Dedifferentiated amniotic fluid mesenchymal stem cell (primary cell): ENCODE measurements around the gene PXT1.
"Not testable (repeated sequence)": the region's sequence is repeated elsewhere in the genome, so short reads cannot be mapped to it uniquely, and the experiment has no call there.

Experiments
- DNase-seq: peaks from one replicate; pipeline ENCODE4 v3.0.0-alpha.2; 2016; ENCODE audit errors: extremely low spot score

PXT1 gene

DNA sequence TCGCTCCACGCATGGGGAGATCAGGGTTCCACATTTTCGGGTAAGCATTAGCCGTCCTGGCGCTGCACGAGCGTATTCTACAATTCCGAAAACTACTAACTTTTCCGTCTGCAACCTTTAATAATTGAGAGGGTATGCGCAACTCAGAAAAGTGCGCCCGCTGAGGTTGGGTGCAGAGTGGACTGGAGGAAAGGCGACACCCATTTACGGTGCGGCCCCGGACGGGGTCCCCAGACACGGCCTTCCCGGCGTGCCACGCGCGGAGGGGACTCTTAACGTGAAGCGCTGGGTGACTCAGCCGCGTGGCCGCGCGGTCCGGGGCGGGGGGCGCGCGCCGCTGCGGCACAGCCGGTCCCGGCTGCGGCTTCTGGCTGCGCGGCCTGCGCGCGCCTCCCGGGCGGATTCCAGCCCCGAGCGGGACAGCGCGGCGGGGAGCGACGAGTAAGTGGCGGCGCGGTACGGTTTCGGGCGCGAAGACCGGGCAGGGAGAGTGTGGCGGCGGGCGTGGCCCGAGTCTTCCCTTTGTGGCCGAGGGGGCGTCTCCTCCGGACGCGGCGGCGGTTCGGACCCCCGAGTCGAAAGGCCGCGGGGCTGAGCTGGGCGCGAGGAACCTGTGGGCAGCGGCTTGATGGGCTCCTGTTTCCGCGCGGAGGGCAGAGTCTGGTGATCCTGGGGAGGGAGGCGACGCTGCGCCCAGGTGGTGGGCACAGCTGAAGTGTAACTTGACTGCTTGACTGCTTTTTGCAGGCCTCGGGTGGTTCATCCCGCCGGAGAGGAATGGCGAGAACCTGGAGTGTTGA is at the start of gene PXT1, which contains the start of gene KCTD20:
Gene PXT1, minus strand, starts transcription at position 184 of the 800 bp plus-strand sequence. CDS start 16,772 bp downstream, outside the sequence.
Gene KCTD20, plus strand, starts transcription at position 330 of the 800 bp plus-strand sequence. CDS start 27,098 bp downstream, outside the sequence.
- peak; percentile 78 for DNase-seq

DNA sequence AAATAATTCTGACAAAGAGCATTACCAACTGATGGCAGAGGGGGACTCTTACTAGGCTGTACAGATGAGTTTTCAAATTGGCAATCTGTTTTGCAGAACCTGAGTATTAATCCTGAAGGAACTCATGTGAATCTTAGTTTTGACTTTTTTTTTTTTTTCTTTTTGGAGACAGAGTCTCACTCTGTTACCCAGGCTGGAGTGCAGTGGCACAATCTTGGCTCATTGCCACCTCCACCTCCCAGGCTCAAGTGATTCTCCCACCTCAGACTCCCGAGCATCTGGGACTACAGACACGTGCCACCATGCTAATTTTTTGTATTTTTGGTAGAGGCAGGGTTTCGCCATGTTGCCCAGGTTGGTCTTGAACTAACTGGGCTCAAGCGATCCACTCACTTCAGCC is 49.4 kb upstream of the PXT1 start:
- no peak for DNase-seq

- DNase-seq = no peak
Observed at GRCh38 chr6:36491378-36491965, 48.8 kb upstream of the PXT1 start.

- DNase-seq = no peak
Observed at GRCh38 chr6:36489426-36489825, 46.8 kb upstream of the PXT1 start.

DNA sequence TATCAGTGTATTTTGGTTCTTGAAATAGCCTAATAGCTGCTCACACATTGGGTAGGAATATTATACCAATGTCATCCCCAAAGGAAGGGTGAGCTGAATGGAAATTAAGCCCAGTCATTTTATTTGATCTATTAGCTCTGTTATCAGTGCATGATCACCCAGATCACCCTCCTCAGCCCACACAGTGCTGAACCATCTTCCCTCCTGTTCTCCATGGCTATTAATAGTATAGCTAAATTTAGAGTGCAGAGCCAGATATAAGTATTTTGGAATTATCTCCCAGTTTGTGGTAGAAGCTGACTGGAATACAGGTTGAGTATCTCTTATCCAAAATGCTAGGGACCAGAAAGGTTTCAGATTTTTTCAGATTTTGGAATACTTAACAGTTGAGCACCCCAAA is 45.6 kb upstream of the PXT1 start:
- no peak for DNase-seq

DNA sequence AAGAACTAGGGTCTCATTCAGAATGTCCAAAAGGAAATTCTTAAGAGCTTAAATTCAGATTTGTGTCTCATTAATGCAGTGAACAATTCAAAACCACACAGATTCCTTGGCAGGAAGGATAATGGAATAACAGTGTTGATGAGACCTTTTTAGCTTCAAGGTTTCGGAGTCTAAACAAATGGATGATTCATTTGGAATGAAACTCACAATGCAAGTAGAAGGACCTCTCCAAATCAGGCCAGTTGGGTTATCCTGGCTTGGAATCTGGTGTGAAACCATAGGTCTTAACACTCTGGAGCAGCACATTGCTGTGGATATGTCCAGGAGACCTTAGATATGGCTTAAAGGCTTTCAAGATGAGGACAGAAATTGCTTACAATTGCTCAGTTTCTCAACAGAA is 45.0 kb upstream of the PXT1 start:
- no peak for DNase-seq

DNA sequence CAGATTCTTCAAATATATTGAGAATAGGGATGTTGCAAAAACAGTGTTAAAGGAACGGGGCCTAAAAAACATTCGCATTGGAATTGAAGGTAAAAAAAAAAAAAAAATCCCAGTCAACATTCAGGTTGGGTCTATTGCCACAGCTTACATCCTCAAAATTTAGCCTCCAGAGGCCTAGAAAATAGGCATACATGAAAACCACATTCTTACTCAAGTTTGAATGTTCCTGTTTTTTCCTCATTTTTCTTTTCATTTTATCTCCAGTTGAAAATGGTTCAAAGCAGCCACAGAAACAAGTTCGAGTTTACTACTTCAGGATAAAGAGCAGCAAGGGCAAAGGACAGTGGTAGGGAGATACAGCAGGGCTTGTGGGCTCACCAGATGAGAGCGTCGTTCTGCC is 42.1 kb upstream of the PXT1 start:
- no peak for DNase-seq

DNA sequence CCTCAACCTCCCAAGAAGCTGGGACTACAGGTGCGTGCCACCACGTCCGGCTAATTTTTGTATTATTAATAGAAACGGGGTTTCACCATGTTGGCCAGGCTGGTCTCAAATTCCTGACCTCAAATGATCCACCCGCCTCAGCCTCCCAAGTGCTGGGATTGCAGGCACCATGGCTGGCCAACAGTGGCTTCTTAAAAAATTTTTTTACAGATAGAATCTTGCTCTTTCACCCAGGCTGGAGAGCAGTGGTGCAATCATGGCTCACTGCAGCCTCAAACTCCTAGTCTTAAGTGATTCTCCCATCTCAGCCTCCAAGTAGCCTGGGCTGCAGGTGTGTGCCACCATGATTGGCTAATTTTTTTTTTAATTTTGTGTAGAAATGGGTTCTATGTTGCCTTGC is 40.7 kb upstream of the PXT1 start:
- DNase-seq = not testable (repeated sequence)

DNA sequence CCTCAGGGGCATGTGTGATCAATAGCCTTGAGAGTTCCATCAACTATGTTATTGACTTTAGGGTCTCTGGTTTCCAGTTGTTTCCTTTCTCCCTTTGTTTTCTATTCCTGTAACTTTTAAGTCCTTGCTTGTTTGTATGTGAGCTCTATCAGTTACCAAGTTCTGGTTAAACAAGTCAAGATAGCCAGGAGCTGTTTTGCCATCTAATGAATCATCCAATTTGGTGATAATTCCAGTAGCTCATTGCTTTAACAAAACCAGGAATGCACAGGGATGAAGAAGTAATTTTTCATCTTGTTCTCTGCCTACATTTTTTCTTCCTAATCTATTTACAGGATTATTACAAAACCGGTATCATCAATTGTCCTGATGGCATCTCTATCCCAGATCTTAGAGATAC is 36.6 kb upstream of the PXT1 start:
- DNase-seq = no peak

DNA sequence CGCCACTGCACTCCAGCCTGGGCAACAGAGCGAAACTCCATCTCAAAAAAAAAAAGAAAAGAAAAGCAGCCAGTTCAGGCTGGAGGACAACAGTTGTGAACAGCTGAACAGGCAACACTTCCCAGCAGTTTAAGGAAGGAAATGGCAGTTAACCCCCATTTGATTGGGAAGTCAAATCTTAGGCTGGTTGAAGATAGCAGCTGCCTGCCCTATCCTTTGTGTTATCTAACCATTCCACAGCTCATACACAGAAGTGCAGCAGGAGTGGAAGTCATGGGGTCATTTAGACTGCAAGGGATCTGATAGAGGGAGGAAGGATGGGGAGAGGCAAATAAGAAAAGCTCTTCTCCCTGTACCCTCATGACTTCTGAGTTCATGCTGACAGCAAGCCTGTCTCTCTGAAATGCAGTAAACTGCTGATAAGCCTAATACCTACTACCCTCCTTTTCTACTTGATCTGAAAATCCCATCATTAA is 35.4 kb upstream of the PXT1 start:
- no peak for DNase-seq

DNA sequence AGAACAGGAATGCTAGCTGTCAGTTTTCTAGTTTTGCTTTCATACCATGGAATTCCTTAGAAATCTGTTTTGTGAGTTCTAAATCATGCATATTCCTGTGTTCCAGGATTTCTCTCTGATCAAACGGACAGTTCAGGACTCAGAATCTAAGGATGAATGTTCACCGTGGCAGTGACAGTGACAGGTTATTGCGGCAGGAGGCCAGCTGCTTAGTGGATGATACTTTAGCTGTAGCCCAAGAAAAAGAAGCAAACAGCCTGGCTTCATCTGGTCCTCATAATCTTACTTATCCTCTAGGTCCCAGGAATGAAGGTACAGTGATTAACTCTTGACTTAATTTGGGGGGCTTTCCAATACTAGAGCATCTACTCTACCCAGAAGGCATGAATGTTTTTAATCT is 27.3 kb upstream of the PXT1 start:
- DNase-seq = no peak

GRCh38 chr6:36469148-36469661 is 26.6 kb upstream of the PXT1 start:
- DNase-seq = no peak

DNA sequence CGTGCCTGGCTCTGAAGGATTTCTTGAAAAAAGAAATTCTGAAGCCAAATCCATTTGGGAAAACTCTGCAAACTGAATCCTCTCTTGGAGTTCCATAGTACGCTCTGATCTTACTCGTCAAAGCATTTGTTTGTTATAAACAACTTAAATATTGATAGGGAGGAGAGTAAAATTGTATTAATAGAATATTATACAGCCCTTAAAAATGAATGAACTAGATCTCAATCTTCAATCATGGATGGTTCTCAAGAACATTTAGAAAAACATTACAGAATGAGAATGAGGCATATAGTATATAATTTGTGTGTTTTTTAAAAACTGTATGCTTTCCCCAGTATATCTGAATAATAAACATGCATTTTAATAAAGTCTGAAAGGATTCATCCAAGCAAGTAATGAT is 25.0 kb upstream of the PXT1 start:
- no peak for DNase-seq

GRCh38 chr6:36464233-36464632 is 21.6 kb upstream of the PXT1 start:
- no peak for DNase-seq

DNA sequence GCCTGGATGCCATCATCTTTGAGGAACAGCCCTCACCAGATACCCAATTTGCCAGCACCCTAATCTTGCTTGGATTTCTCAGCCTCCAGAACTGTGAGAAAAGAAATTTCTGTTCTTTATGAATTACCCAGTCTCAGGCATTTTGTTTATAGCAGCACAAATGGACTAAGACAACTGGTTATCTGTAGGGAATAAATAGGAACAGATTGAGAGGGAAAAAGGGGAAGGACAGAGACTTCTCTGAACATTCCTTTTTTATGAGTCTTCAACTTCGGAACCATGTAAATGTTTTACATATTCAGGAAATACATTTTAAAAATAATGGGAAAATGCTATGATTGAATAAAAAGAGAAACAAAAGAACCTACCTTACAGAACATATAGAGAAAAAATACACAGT is 21.0 kb upstream of the PXT1 start:
- DNase-seq = peak; percentile 37

DNA sequence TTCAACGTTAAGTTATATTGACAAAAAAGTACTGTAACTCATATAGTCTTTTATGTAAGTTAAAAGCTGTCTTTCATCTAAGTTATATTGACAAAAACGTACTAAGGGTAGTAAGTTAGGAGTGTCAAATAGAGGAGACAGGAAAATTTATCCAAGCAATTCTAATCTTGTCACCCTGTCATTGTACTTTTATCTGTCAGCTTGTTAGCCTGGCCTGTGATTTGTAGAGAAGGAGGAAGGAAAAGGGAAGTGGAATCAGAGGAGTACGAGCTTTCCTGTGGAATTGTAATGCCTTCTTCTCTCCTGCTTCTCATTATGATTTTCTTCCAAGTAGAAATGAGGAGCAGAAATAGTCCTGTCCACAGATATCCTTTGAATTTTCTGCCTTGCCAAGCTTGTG is 19.0 kb upstream of the PXT1 start:
- no peak for DNase-seq

DNA sequence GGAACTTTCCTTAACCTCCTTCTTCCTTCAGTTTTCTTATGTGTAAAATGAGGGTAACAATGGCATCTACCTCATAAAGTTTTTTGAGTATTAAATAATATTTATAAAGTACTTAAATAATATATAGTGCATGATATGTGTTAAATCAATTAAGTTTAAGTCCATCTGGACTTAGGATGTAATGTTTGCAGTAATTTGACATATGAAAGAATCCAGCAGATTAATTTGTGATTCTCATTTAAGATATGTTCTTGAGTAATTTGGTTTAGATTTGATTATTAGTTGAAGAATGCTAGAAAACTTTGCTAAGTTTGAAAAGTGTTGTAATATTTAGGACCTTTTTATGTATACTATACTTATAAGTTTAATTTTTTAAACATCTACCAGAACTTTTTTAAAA is 18.3 kb upstream of the PXT1 start:
- no peak for DNase-seq

DNA sequence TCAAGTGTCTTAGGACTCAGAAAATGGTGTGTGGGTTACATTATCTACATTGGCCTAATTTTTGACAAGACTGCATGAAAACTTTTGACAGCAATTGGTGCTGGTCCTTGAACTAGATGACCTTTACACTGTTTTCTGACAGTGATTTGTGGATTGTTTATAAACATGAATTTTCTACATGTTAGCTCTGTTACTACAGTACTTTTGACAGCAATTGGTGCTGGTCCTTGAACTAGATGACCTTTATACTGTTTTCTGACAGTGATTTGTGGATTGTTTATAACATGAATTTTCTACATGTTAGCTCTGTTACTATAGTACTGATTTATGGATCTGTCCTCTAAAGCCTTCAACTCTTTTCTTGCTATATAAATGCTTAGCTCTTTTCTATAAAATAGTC is 16.8 kb upstream of the PXT1 start:
- no peak for DNase-seq

DNA sequence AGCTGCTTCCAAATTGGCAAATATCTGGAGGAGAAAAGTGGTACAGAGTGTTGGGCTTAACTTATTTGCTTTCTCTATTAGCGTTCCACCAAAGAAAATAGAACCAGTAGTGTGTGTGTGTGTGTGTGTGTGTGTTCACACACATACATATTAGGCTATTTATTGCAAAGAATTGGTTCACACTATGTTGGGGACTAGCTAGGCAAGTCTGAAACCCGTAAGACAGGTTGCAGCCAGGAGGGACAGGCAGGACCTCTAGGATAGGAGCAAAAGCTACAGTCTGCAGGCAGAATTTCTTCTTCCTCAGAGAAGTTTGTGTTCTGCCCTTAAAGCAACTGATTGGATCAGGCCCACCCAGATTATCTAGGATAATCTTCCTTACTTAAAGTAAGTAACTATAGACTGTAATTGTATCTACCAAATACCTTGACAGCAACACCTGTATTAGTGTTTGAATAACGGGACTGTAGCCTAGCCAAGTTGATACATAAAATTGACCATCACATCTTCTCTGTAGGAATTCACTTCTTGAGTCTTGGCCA is 12.9 kb upstream of the PXT1 start:
- no peak for DNase-seq

DNA sequence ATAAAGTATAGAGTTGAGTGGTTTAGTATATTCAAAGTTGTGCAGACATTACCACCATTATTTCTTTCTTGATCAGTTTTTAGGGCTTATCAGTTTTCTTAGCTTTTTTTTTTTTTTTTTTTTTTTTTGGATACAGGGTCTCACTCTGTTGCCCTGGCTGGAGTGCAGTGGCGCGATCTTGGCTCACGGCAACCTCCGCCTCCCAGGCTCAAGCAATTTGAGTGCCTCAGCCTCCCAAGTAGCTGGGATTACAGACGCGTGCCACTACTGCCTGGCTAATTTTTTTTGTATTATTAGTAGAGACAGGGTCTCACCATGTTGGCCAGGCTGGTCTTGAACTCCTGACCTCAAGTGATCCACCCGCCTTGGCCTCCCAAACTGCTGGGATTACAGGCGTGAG is 10.2 kb upstream of the PXT1 start:
- not testable (repeated sequence) for DNase-seq

DNA sequence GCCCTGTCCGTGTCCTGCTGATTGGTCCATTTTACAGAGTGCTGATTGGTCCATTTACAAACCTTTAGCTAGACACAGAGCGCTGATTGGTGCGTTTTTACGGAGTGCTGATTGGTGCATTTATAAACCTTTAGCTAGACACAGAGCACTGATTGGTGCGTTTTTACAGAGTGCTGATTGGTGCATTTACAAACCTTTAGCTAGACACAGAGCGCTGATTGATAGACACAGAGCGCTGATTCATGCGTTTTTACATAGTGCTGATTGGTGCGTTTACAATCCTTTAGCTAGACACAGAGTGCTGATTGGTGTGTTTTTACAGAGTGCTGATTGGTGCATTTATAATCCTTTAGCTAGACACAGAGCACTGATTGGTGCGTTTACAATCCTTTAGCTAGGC is 6.5 kb upstream of the PXT1 start:
- not testable (repeated sequence) for DNase-seq

DNA sequence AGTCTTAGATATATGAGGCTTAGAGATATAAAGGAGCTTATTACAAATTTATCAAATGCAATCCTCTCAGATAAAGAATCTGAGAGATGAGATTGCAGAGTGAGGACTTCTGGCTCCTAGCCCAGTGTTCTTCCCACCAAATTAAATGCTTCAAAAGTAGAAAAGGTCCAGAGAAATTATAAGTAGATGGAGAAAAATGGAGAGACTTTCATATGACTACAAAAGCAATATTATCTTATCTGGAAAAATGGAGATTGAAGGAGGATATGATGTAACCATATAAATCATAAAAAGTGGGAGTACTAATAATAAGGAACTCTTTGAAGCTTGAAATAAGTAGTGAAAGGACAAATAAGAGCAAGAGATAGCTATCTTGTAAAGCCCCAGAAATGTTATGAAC is 3.0 kb upstream of the PXT1 start:
- no peak for DNase-seq

- DNase-seq = peak; percentile 70
Observed at GRCh38 chr6:36444470-36444869, 1.8 kb upstream of the PXT1 start.
